IMR-90 (cell line): Measurements from ENCODE around the gene PCED1A. TPM values are rescaled to one million over a fixed set of nuclear protein-coding genes. Genes with fewer than 3 reads are reported as not detected.
A peak's percentile ranks its signal among the peaks of the same experiment; 100 is the strongest.

ENCODE experiments used
- ATAC-seq: fragments of 200-7000 bp; cut with Tn5 transposase; 2 replicates; pipeline ENCODE4 v1.9.1; 2020; ENCODE audit warnings: low read depth, mild to moderate bottlenecking, moderate library complexity
- BruUV-seq: library from RNA; stranded (reverse); fragments of 400-500 nt; replicated peaks from 2 replicates; lab custom pipeline; 2021; lab: Mats Ljungman, UMichigan
- CTCF ChIA-PET: fragments of 300-600 bp; formaldehyde crosslinking; extraction: SDS; loops from one replicate; lab custom pipeline; 2021; ENCODE audit warnings: antibody characterized with exemption; lab: Yijun Ruan, JAX
- POLR2A ChIA-PET: fragments of 300-600 bp; sonication (Branson Sonifier 250); formaldehyde crosslinking; loops from one replicate; lab custom pipeline; 2022; ENCODE audit warnings: antibody characterized with exemption; ENCODE audit not compliant: unreplicated experiment; lab: Charles Lee
- DNase-seq: peaks from one replicate; pipeline ENCODE4 v3.0.0; 2013
- H2AFZ ChIP-seq: replicated peaks from 2 replicates; pipeline ENCODE3; 2013; ENCODE audit warnings: low read length, mild to moderate bottlenecking; ENCODE audit not compliant: poor library complexity
- H2AK5ac ChIP-seq: 2 replicates; pipeline ENCODE4 v1.6.1; 2013; ENCODE audit warnings: low read depth, low read length, inconsistent platforms
- H2AK9ac ChIP-seq: replicated peaks from 2 replicates; pipeline ENCODE3; 2013; ENCODE audit warnings: mild to moderate bottlenecking, low read depth, low read length, moderate library complexity; ENCODE audit not compliant: poor library complexity
- H2BK120ac ChIP-seq: 2 replicates; pipeline ENCODE4 v1.6.1; 2013; ENCODE audit warnings: low read depth, low read length, inconsistent platforms
- H2BK15ac ChIP-seq: 3 replicates; pipeline ENCODE4 v1.6.1; 2013; ENCODE audit warnings: low read depth, low read length, inconsistent platforms
- H2BK20ac ChIP-seq: 2 replicates; pipeline ENCODE4 v1.6.1; 2013; ENCODE audit warnings: low read depth, mild to moderate bottlenecking, inconsistent platforms, low read length, moderate library complexity
- H2BK5ac ChIP-seq: 2 replicates; pipeline ENCODE4 v1.6.1; 2013; ENCODE audit warnings: mild to moderate bottlenecking, low read depth, low read length, inconsistent platforms; ENCODE audit not compliant: poor library complexity, severe bottlenecking
- H3K14ac ChIP-seq: replicated peaks from 2 replicates; pipeline ENCODE4 v1.6.1; 2013; ENCODE audit warnings: low read depth, low read length, inconsistent platforms
- H3K18ac ChIP-seq: 2 replicates; pipeline ENCODE4 v1.6.1; 2013; ENCODE audit warnings: low read depth, low read length, control low read depth
- H3K23ac ChIP-seq: 2 replicates; pipeline ENCODE4 v1.6.1; 2013; ENCODE audit warnings: low read depth, low read length, inconsistent platforms
- H3K27ac ChIP-seq: 2 replicates; pipeline ENCODE4 v1.5.1; 2013; ENCODE audit warnings: mild to moderate bottlenecking, control low read depth, low read length; ENCODE audit not compliant: insufficient read depth
- H3K27me3 ChIP-seq: 2 replicates; pipeline ENCODE4 v1.6.1; 2013; ENCODE audit warnings: low read length; ENCODE audit not compliant: control insufficient read depth, insufficient read depth
- H3K36me3 ChIP-seq: 2 replicates; pipeline ENCODE4 v1.6.1; 2013; ENCODE audit warnings: low read length, mixed read lengths; ENCODE audit not compliant: control insufficient read depth, insufficient read depth
- H3K4ac ChIP-seq: 2 replicates; pipeline ENCODE4 v1.6.1; 2013; ENCODE audit warnings: low read depth, low read length, inconsistent platforms
- H3K4me1 ChIP-seq: 2 replicates; pipeline ENCODE4 v1.6.1; 2013; ENCODE audit warnings: low read length, mixed read lengths; ENCODE audit not compliant: control insufficient read depth, insufficient read depth
- H3K4me2 ChIP-seq: 2 replicates; pipeline ENCODE4 v1.6.1; 2013; ENCODE audit warnings: low read depth, mild to moderate bottlenecking, control low read depth, low read length, moderate library complexity
- H3K4me3 ChIP-seq: 2 replicates; pipeline ENCODE4 v1.5.1; 2013; ENCODE audit warnings: low read depth, mild to moderate bottlenecking, control low read depth, low read length, moderate library complexity; ENCODE audit not compliant: insufficient read depth
- H3K56ac ChIP-seq: 2 replicates; pipeline ENCODE4 v1.6.1; 2013; ENCODE audit warnings: low read length, inconsistent platforms; ENCODE audit not compliant: insufficient read depth; ENCODE audit errors: extremely low read depth
- H3K79me1 ChIP-seq, 2 experiments: 2 replicates each; pipeline ENCODE4 v1.6.1; 2013; ENCODE audit warnings: low read length in 2 of 2, inconsistent platforms in 1 of 2, low read depth in 1 of 2
- H3K9ac ChIP-seq: 2 replicates; pipeline ENCODE4 v1.6.1; 2013; ENCODE audit warnings: low read depth, low read length, control low read depth
- H3K9me1 ChIP-seq: 2 replicates; pipeline ENCODE4 v1.6.1; 2013; ENCODE audit warnings: low read length, inconsistent platforms; ENCODE audit not compliant: insufficient read depth
- H3K9me3 ChIP-seq: 2 replicates; pipeline ENCODE4 v1.6.1; 2013; ENCODE audit warnings: low read length; ENCODE audit not compliant: control insufficient read depth, insufficient read depth
- H4K20me1 ChIP-seq: 2 replicates; pipeline ENCODE4 v1.6.1; 2013; ENCODE audit warnings: low read length, inconsistent platforms; ENCODE audit not compliant: insufficient read depth
- H4K5ac ChIP-seq: 2 replicates; pipeline ENCODE4 v1.6.1; 2013; ENCODE audit warnings: mild to moderate bottlenecking, low read depth, low read length, control low read depth
- H4K8ac ChIP-seq, 2 experiments: 2 replicates each; pipeline ENCODE4 v1.6.1; 2013; ENCODE audit warnings: low read depth in 2 of 2, low read length in 2 of 2, control low read depth in 1 of 2, inconsistent platforms in 1 of 2
- H4K91ac ChIP-seq: 2 replicates; pipeline ENCODE4 v1.6.1; 2013; ENCODE audit warnings: low read depth, low read length, inconsistent platforms; ENCODE audit not compliant: insufficient read depth
- BHLHE40 ChIP-seq: fragments of 150-350 bp; IDR thresholded peaks from 2 replicates; pipeline ENCODE4 v1.6.1; 2016; ENCODE audit warnings: mild to moderate bottlenecking, low read depth, low read length
- CEBPB ChIP-seq: IDR thresholded peaks from 2 replicates; pipeline ENCODE4 v1.6.1; 2012; ENCODE audit warnings: low read depth, low read length, improper control_type of control experiment
- CHD1 ChIP-seq: IDR thresholded peaks from 2 replicates; pipeline ENCODE4 v1.6.1; 2012; ENCODE audit warnings: low read depth, low read length, improper control_type of control experiment
- ELK1 ChIP-seq: fragments of 150-350 bp; IDR thresholded peaks from 2 replicates; pipeline ENCODE4 v1.6.1; 2016; ENCODE audit warnings: low read depth, mild to moderate bottlenecking, low read length, moderate library complexity, borderline replicate concordance
- FOS ChIP-seq: fragments of 150-350 bp; IDR thresholded peaks from 2 replicates; pipeline ENCODE4 v1.6.1; 2016; ENCODE audit warnings: low read depth, low read length
- MAFK ChIP-seq: IDR thresholded peaks from 2 replicates; pipeline ENCODE4 v1.6.1; 2012; ENCODE audit warnings: low read depth, low read length, improper control_type of control experiment
- MAZ ChIP-seq: IDR thresholded peaks from 2 replicates; pipeline ENCODE4 v1.6.1; 2012; ENCODE audit warnings: low read depth, mild to moderate bottlenecking, low read length, improper control_type of control experiment, moderate library complexity, borderline replicate concordance
- MXI1 ChIP-seq: IDR thresholded peaks from 2 replicates; pipeline ENCODE4 v1.6.1; 2012; ENCODE audit warnings: low read depth, mild to moderate bottlenecking, low read length, moderate library complexity, borderline replicate concordance
- NFE2L2 ChIP-seq: fragments of 150-350 bp; IDR thresholded peaks from 2 replicates; pipeline ENCODE4 v1.6.1; 2016; ENCODE audit warnings: low read depth, mild to moderate bottlenecking, low read length
- POLR2A ChIP-seq: IDR thresholded peaks from 2 replicates; pipeline ENCODE4 v1.6.1; 2012; ENCODE audit warnings: mild to moderate bottlenecking, low read depth, low read length
- RAD21 ChIP-seq: IDR thresholded peaks from 2 replicates; pipeline ENCODE4 v1.6.1; 2012; ENCODE audit warnings: low read length, improper control_type of control experiment
- RCOR1 ChIP-seq: IDR thresholded peaks from 2 replicates; pipeline ENCODE4 v1.6.1; 2012; ENCODE audit warnings: mild to moderate bottlenecking, low read length, improper control_type of control experiment; ENCODE audit not compliant: insufficient replicate concordance
- RFX5 ChIP-seq: IDR thresholded peaks from 2 replicates; pipeline ENCODE4 v1.8.0; 2012; ENCODE audit warnings: low read depth, mild to moderate bottlenecking, low read length, moderate library complexity
- SMC3 ChIP-seq: fragments of 150-350 bp; IDR thresholded peaks from 2 replicates; pipeline ENCODE4 v1.6.1; 2016; ENCODE audit warnings: low read depth, mild to moderate bottlenecking, antibody characterized with exemption, low read length, moderate library complexity
- USF2 ChIP-seq: fragments of 150-350 bp; IDR thresholded peaks from 2 replicates; pipeline ENCODE4 v1.6.1; 2017; ENCODE audit warnings: mild to moderate bottlenecking, antibody characterized with exemption, low read length, low read depth
- WGBS, 2 experiments: methylation state at CpG; one replicate each; pipeline versions ENCODE4 v1.1.5 to v1.1.7; 2013; ENCODE audit warnings: missing lambda C conversion rate in 2 of 2; ENCODE audit not compliant: insufficient read length in 1 of 2; ENCODE audit errors: extremely low coverage in 2 of 2; 5-methylcytosine and 5-hydroxymethylcytosine counted together
- dilution Hi-C: fragments of 300-500 bp; cut with HindIII; formaldehyde crosslinking; loops from one replicate; pipeline ENCODE4 v1.14.3; 2018; ENCODE audit warnings: low sequenced_read_pairs; ENCODE audit not compliant: unreplicated experiment
- in situ Hi-C: fragments of 300-500 bp; cut with MboI; formaldehyde crosslinking; loops from 3 replicates; pipeline ENCODE4 v1.14.3; 2019; ENCODE audit warnings: low sequenced_read_pairs, inconsistent platforms, mixed read lengths
- intact Hi-C: fragments of 100-400 bp; cut with micrococcal nuclease; formaldehyde crosslinking; loops from 2 replicates; pipeline ENCODE4 v1.10.0; 2022
- polyA plus RNA-seq, 3 experiments: library from polyadenylated mRNA; depleted of rRNA; stranded (reverse); fragments of >200 nt; gene quantifications; 2 replicates each; pipeline ENCODE4 v1.2.3, GENCODE V29; 2012; ENCODE audit warnings: low replicate concordance in 1 of 3
- total RNA-seq: library from RNA; depleted of rRNA; stranded (reverse); fragments of >200 nt; gene quantifications from 2 replicates; pipeline ENCODE4 v1.2.3, GENCODE V29; 2012
- TF ChIP-seq, protein P1 (sequence below): conservative IDR thresholded peaks from 2 replicates; pipeline ENCODE4 v1.5.1; 2012; ENCODE audit warnings: mild to moderate bottlenecking, low read depth, low read length, improper control_type of control experiment

The PCED1A gene
- total and polyA plus RNA-seq, 2 of the 4 experiments (the other 2 are of a cell fraction) = 9.7 to 33.4 TPM

- no CpG with 5 or more reads among the region's 10 CpGs for WGBS, 2 experiments
- no peak overlapping the region for H4K8ac ChIP-seq
- H3K23ac ChIP-seq = no peak overlapping the region
- dilution Hi-C loops = no loop called here
- no peak overlapping the region for H3K9ac ChIP-seq
- CTCF ChIA-PET = no interaction called here
- H2AK5ac ChIP-seq = no peak overlapping the region
- no peak overlapping the region for H3K4me2 ChIP-seq
- peaks cover 61% of the 10 kb centered on the region for H3K36me3 ChIP-seq
- no peak overlapping the region for H3K18ac ChIP-seq
- peaks cover 0 to 8% of the 10 kb centered on the region in 2 experiments; a peak in 2 of 4 replicates for H3K79me1 ChIP-seq
- no peak overlapping the region for H2BK5ac ChIP-seq
- in situ Hi-C loops = no loop called here
- H2AK9ac ChIP-seq = no peak overlapping the region
- H3K4me3 ChIP-seq = no peak overlapping the region
- H3K56ac ChIP-seq = no peak overlapping the region
- H2AFZ ChIP-seq = peak overlapping the region; percentile 5
- no peak overlapping the region for H3K14ac ChIP-seq
- H2BK120ac ChIP-seq = no peak overlapping the region
- ATAC-seq (no peak), DNase-seq (no peak)
- no peak overlapping the region for H3K27ac ChIP-seq
- H4K20me1 ChIP-seq = no peaks in the 10 kb centered on the region; the same call in 1 of the 2 replicates
- intact Hi-C loops = no loop called here
- POLR2A ChIA-PET = no interaction called here
- no peak for TF ChIP-seq ELK1
- TF ChIP-seq, protein P1, sequence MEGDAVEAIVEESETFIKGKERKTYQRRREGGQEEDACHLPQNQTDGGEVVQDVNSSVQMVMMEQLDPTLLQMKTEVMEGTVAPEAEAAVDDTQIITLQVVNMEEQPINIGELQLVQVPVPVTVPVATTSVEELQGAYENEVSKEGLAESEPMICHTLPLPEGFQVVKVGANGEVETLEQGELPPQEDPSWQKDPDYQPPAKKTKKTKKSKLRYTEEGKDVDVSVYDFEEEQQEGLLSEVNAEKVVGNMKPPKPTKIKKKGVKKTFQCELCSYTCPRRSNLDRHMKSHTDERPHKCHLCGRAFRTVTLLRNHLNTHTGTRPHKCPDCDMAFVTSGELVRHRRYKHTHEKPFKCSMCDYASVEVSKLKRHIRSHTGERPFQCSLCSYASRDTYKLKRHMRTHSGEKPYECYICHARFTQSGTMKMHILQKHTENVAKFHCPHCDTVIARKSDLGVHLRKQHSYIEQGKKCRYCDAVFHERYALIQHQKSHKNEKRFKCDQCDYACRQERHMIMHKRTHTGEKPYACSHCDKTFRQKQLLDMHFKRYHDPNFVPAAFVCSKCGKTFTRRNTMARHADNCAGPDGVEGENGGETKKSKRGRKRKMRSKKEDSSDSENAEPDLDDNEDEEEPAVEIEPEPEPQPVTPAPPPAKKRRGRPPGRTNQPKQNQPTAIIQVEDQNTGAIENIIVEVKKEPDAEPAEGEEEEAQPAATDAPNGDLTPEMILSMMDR = no peak
- no peak for TF ChIP-seq MAFK
- TF ChIP-seq CEBPB = no peak
- no peak for TF ChIP-seq CHD1
- no peak for TF ChIP-seq BHLHE40
- TF ChIP-seq USF2 = no peak
- TF ChIP-seq RFX5 = no peak
- TF ChIP-seq POLR2A = no peak
- no peak for TF ChIP-seq RCOR1
- TF ChIP-seq FOS = no peak
- TF ChIP-seq MAZ = no peak
- no peak for TF ChIP-seq NFE2L2
- TF ChIP-seq SMC3 = no peak
- no peak for TF ChIP-seq RAD21
- no peak for TF ChIP-seq MXI1
- BruUV-seq = no TSS peak
- H4K5ac ChIP-seq = no peak overlapping the region
- H3K9me1 ChIP-seq = peaks cover 6% of the 10 kb centered on the region; the same call in 1 of the 2 replicates
- H3K27me3 ChIP-seq = no peaks in the 10 kb centered on the region
- no peak overlapping the region for H2BK20ac ChIP-seq
- H3K4ac ChIP-seq = no peak overlapping the region
- H3K9me3 ChIP-seq = no peaks in the 10 kb centered on the region
- H2BK15ac ChIP-seq = no peak overlapping the region
- no peaks in the 10 kb centered on the region for H3K4me1 ChIP-seq
- H4K91ac ChIP-seq = no peak overlapping the region
Observed at GRCh38 chr20:2865101-2865500, 24.6 kb upstream of the PCED1A start.
